ELF-1 (cell line): ENCODE measurements around the gene EVL.
A peak's percentile ranks its signal among the peaks of the same experiment; 100 is the strongest.
"Not testable (repeated sequence)": the region's sequence is repeated elsewhere in the genome, so short reads cannot be mapped to it uniquely, and the experiment has no call there.

Experiments
- DNase-seq: peaks from one replicate; pipeline ENCODE4 v3.0.0-alpha.2; 2016; ENCODE audit warnings: low read depth, low spot score

Gene EVL

GRCh38 chr14:100038065-100038464, 27.2 kb upstream of the EVL start:
- no peak for DNase-seq

GRCh38 chr14:100039903-100040302, 25.3 kb upstream of the EVL start:
- no peak for DNase-seq

DNA sequence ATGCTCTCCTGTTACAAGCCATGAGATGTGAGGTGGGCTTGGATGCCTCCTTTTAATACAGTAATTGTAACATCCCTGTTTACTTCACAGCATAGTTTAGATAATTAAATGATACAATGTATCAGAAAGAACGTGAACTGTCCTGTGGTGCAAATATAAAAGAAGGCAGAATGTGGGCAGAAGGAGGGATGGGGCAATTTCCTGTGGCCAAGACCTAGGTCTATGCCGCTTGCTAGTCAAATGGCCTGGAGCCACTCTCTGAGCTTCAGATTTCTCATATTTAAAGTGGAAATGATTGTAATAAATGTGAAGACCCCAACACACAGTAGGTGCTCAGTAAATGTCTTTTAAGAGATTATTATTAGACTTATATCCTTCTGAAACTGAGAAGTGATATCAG, 24.0 kb upstream of the EVL start:
- no peak for DNase-seq

- no peak for DNase-seq
Observed at GRCh38 chr14:100042286-100042685, 22.9 kb upstream of the EVL start.

DNA sequence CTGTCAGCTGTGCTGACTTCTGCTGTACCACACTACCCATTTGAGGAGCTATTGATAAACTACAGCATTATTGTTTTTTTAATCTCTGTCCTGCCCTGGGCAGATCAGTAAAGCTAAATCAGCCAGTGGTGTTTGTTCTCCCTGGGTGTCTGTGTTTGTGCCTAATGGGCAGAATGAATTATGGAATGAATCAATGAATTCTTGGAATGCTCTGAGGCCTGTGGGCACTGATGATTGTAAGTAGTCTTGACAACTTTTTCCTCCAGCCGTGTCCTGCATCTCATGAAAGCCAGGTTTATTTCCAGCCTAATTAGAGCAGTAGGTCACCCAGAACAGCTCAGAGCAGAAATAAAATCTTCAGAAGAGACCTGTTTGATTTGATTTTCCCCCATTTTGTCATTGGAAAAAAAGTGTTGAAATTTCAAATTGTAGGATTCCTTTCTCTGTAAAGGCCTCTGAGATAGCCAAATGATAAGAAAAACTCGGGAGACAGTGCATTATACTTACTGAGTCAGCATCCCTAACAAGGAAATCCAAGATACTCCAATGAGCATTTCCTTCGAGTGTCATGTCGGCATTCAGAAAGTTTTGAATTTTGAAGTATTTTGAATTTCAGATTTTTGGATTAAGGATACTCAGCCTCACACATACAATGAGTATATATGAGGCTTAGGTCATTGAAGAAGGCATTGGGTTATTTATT, 19.4 kb upstream of the EVL start:
- no peak for DNase-seq

DNA sequence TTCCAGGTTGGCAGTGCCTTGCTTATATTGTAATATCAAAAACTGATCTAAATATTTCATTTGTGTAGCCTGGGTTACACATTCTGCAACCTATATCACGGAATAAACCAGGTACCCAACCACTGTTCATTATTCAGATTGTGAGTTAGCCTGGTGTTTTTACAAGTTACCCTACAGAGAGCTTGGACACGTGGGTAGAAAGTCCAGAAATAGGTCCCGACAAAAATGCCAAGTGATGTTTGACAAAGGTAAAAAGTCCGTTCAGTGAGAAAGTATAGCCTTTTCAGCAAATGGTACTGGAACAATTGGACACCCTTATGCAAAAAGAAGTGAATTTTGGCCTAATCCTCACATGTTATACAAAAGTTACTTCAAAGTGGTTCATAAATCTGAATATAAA, 17.6 kb upstream of the EVL start:
- DNase-seq, result no peak

DNA sequence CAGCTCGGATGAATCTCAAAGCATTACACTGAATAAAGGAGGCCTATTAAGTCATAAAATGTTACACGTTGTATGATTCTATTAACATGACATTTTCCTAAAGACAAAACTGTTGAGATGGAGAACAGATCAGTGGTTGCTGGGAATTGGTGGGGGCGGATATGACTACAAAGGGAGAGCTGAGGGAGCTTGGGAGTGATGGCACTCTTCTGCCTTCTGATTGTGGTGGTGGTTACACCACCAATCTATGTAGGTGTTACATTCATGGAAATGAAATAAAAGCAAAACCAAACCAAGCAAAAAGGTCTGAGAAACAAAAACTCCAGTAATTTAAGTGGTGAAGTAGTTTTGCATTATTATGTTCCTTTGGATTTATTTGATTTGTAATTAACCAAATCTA, 16.4 kb upstream of the EVL start:
- no peak for DNase-seq

DNA sequence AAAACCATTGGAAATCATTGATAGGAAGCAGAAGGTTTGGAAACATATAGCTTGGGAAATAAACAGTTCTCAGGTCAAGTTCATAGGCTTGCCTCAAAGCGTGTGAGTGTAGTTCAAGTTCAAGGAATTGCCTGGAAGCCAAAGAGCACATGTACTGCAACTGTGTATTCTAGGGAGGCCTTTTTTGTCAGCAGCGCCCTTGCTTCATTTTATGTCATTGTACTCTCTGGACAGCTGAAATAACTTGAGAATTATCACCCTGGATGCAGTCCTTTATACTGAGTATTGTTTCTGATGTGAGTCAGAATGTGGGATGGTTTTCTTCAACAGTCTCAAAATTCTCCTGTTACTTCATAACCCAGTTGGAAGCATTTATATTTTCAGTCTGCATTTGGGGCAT, 16.0 kb upstream of the EVL start:
- no peak for DNase-seq

GRCh38 chr14:100051103-100051502, 14.1 kb upstream of the EVL start:
- DNase-seq, result no peak

DNA sequence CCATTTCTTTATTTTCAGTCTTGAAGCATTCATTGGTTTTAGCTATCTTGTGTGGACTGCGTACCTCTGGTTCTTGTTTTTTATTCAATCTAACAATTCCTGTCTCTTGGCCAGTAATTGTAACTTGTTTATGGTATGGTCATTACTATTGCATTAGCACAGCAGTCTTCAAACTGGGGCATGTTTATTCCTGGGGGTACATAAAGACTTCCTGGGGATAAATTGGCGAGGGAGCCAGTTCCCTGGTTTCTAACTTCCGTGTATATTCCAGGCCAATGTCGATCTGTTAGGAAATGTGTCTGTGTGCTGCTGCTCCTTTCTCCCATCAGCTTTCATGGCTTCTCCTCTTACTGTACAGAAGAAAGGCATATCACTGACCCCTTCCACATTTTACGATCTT, 13.7 kb upstream of the EVL start:
- no peak for DNase-seq

DNA sequence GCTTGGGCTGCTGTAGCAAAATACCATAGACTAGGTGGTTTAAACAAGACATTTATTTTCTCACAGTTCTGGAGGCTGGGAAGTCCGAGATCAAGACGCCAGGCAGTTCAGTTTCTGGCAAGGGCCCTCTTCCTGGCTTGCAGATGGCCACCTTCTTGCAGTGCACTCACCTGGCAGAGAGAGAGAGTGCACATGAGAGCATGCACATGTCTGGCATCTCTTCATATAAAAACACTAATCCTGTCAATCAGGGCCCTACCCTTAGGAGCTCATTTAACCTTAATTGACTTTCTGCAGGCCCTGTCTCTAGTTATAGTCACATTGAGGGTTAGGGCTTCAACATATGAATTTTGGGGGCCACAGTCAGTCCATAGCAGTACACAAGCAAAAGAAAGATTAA, 12.4 kb upstream of the EVL start:
- DNase-seq, result no peak

- DNase-seq, result no peak
Observed at GRCh38 chr14:100054316-100055075, 10.7 kb upstream of the EVL start.

DNA sequence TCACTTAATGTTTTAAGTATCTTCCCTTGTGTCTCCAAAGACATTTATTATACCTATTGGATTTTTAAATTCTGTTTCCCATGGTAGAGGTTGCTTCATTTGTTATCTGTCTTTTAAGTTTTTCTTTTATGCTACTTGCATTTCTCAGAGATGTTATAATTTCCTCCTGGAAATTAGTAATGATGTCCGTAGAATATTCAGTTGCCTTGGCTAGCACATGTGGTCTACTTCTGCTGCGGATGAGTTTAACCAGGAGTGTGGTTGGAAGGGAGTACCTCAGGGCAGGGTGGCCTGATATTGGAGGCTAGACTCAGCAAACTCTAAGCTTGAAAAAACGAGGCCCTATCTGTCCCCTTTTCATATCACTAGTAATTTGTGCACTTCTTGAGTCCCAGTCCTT, 8.8 kb upstream of the EVL start:
- DNase-seq, result no peak

GRCh38 chr14:100056964-100057795, 8.0 kb upstream of the EVL start:
- DNase-seq, result no peak

- DNase-seq, result no peak
Observed at GRCh38 chr14:100058777-100059437, 6.3 kb upstream of the EVL start.

DNA sequence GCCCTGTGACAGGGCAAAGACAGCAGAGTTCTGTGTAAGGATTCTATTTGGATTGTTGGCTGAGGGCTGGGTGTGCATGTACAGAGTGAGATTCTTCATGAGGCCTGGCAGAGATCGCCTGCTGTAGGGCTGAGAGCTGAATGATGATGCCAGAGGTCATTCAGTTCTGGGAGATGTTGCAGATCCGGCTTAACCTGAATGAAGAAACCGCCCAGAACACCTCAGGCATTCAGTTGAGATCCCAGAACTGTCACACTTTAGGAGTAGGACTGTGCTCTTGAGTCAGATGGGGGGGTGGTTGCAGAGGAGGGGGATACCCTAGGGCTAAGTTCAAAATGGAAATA, 5.8 kb upstream of the EVL start:
- DNase-seq, result peak; percentile 90

DNA sequence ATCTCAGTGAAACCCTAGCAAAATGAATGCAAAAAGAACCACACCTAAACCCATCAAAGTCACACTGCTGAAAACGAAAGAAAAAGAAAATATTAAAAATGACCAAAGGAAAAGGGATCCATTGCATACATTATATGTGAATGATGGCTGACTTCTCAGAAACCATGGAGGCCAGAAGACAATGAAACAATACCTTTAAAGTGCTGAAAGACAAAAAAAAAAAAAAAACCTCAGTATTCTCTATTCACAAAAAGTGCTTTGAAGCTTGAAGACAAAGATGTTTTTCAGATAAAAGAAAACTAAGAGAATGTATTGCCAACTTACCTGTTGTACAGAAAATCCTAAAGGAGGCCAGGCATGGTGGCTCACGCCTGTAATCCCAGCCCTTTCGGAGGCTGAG, 4.5 kb upstream of the EVL start:
- no peak for DNase-seq

DNA sequence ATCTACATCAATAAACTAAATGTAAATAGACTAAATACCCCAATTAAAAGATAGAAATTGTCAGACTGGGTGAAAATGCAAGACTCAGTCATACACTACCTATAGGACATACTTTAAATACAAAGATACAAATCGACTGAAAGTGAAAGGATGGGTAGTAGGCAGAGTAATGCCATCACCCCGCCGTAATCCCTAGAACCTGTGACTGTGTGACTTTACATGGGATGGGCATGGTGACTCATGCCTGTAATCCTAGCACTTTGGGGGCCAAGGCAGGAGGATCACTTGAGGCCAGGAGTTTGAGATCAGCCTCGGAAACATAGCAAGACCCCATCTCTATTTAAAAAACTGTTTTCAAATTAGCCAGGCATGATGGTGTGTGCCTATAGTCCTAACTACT, 2.6 kb upstream of the EVL start:
- DNase-seq, result no peak

DNA sequence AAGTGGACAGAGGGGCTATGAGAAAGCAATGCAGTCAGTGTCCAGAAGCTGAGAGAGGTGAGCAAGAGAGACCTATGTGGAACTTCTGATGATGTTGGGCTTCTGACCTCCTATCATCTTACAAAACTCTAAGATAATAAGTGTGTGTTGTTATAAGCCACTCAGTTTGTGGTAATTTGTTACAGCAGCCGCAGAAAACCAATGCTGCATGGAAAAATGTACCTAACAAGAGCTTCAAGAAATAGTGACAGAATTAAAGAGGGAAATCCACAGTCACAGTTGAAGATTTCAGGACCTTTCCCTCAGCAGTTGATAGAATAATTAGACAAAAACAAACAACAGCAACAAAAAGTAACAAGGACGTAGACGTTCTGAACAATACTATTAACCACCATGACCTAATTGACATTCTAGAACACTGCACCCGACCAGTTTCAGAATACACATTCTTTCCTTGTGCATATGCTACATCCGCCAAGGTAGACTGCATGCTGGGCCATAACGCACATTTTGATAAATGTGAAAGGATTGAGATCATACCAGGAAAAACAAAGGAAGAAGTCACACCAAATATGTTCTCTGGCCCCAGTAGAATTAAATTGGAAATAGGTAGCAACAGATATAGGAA, 1.8 kb upstream of the EVL start:
- DNase-seq, result no peak

DNA sequence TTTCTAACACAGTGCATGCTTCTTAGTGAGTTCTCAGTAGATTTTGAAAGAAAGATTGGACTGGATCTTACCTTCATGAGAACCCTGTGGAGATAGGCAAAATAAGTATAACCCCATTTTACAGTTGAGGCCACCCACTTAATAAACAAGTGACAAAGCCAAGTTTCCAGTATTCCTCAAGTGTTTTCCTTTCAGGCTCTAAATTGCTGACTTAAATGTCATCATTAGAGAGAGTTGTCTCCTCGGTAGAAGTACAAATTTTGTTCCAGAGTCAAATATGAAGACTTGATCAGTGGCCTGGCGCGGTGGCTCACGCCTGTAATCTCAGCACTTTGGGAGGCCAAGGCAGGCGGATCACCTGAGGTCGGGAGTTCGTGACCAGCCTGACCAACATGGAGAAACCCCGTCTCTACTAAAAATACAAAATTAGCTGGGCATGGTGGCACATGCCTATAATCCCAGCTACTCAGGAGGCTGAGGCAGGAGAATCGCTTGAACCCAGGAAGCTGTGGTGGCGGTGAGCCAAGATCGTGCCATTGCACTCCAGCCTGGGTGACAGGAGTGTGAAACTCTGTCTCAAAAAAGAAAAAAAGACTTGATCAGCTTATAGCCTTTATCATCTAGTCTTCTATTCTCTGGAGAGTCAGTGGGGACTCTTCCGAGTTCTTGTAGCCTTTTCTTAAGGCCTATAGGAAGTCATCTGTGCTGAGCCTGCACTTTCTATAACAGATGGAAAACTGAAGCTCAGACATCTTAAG, 708 bp upstream of the EVL start:
- not testable (repeated sequence) for DNase-seq
